Measurements from ENCODE around the gene TMEM11.
"Not testable (repeated sequence)": the region's sequence is repeated elsewhere in the genome, so short reads cannot be mapped to it uniquely, and the experiment has no call there.

TMEM11 gene

DNA sequence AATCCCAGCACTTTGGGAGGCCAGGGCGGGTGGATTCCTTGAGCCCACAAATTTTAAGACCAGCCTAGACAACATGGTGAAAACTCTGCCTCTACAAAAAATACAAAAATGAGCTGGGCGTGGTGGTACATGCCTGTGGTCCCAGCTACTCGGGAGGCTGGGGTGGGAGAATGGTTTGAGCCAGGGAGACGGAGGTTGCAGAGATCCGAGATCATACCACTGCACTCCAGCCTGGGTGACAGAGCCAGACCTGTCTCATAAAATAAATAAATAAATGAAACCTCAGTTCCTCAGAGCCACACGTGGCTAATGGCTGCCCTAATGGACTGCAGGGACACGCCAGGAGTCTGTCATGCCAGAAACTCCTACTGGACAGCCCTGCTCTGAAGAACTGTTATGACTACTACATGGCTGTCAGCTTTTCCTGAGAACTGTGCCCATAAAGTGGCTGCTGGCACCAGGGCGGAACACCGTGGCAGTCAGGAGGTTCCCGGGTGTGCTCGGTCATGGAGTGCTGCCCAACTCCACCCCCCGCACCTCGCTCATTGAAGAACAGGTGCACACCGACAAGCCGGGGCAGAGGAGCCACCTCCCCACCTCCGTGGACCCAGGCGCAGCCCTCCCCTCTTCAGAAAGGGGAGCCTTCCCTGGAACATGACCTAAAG, 4.3 kb downstream of the TMEM11 start:
- Histone ChIP-seq H3K4me1 (ENCODE audit: insufficient read depth, low read length) (peaks cover 9% of the 10 kb centered on the region), H3K9me3 (ENCODE audit: control insufficient read depth, insufficient read depth, low read length) (no peaks in the 10 kb centered on the region), H3K36me3 (ENCODE audit: insufficient read depth, low read length) (peaks cover 7% of the 10 kb centered on the region; the same call in 1 of the 2 replicates), H3K9ac (ENCODE audit: low read depth, low read length) (no peak overlapping the region)

DNA sequence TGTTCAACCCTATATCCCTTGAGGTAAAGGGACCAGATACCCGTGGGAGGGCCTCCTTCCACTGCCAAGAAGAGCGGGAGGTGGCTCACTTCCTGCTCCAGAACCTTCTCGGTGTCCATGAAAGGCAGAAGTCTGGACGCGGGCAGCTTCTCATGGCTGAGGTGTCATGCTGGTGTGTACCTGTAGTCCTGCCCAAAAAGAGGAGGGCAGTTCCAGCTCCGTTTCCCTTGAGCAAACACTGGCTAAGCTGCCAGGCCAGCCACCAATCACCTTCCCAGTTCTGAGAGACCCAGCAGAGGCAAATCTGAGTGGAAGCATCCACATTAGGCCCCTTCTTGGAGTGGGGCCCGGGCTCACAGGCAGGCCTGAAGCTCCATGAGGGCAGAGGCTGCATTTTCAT, 5.6 kb downstream of the TMEM11 start:
- peaks cover 7% of the 10 kb centered on the region; the same call in 1 of the 2 replicates for H3K36me3 ChIP-seq (ENCODE audit: insufficient read depth, low read length)
- H3K4me1 ChIP-seq (ENCODE audit: insufficient read depth, low read length): peaks cover 9% of the 10 kb centered on the region
- H3K9me3 ChIP-seq (ENCODE audit: control insufficient read depth, insufficient read depth, low read length): no peaks in the 10 kb centered on the region
- H3K9ac ChIP-seq (ENCODE audit: low read depth, low read length): no peak overlapping the region

DNA sequence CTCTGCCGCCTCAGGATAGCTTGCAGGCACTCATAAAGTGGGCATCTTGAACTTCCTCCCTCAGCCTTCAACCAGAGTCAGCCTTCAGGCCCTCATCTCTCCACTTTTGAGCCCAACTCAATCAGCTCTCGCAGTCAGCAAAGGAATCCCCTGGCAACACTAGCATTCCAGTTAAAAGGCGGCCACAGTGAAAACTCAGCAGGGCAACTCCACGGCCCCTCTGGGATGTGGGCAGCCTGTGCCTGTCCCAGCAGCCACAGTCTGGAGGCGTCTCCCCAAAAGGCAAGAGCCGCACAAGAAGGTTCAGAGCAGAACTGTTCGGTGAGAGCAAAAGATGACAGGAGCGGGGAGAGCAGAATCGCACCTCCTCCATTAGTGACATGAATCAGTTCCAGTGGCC, 9.0 kb downstream of the TMEM11 start:
- Histone ChIP-seq H3K36me3 (ENCODE audit: insufficient read depth, low read length) (no peaks in the 10 kb centered on the region), H3K4me1 (ENCODE audit: insufficient read depth, low read length) (peaks cover 21% of the 10 kb centered on the region), H3K9ac (ENCODE audit: low read depth, low read length) (no peak overlapping the region), H3K9me3 (ENCODE audit: control insufficient read depth, insufficient read depth, low read length) (no peaks in the 10 kb centered on the region)

DNA sequence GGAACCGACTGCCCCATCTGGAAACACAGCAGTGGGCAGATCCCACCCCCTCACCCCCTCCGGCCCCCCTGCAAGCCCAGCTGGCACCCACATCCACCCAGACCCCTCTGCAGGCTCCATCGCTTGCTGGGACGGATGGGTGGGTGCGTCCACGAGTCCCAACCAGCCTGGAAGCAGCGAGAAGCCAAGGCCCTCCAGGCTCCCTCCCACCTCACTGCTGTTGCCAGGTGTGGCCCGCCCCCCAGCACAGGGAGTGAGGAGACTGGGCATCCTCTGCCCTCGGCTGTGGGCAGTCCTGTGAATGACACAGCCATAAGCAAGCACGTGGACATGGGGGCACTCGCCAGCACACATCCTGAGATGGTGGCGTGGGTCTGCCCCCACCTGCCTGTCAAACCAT, 11.4 kb downstream of the TMEM11 start:
- Histone ChIP-seq H3K9ac (ENCODE audit: low read depth, low read length) (no peak overlapping the region), H3K36me3 (ENCODE audit: insufficient read depth, low read length) (peaks cover 8% of the 10 kb centered on the region), H3K9me3 (ENCODE audit: control insufficient read depth, insufficient read depth, low read length) (no peaks in the 10 kb centered on the region), H3K4me1 (ENCODE audit: insufficient read depth, low read length) (peaks cover 34% of the 10 kb centered on the region)

DNA sequence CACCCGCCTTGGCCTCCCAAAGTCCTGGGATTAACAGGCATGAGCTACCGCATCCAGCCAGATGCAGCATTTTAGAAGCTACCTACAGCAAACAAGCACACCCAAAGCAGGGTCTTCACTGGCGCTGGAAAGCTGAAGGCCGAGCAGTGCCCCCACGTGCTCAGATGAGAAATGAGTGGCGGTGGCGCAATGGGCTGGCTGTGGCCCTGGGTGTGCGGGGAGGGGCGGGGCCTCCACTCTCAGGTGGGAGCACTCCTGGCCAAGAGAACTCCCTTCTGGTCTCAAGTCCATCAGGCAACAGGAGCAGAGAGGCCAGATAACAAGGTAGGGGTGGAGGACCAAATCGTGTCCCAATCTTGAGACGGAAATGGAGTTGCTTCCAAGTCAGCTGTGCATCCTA, 12.1 kb downstream of the TMEM11 start:
- peaks cover 11% of the 10 kb centered on the region for H3K36me3 ChIP-seq (ENCODE audit: insufficient read depth, low read length)
- H3K9ac ChIP-seq (ENCODE audit: low read depth, low read length): no peak overlapping the region
- H3K4me1 ChIP-seq (ENCODE audit: insufficient read depth, low read length): peaks cover 34% of the 10 kb centered on the region
- no peaks in the 10 kb centered on the region for H3K9me3 ChIP-seq (ENCODE audit: control insufficient read depth, insufficient read depth, low read length)

DNA sequence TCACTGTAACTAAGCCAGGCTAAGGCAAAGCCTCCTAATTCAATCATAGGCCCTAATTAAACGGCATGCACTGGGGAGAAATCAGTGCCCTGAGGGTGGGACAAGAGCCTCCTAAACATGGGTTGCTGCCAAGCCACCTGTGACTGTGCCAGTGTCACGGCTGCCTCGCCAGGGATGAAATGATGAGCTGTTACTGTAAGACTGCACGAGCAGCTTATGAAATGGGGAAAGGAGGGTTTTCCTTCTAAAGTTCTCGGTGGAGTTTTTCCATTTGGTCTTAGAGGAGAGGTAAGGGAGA, 12.7 kb downstream of the TMEM11 start:
- peaks cover 11% of the 10 kb centered on the region for H3K36me3 ChIP-seq (ENCODE audit: insufficient read depth, low read length)
- no peak overlapping the region for H3K9ac ChIP-seq (ENCODE audit: low read depth, low read length)
- no peaks in the 10 kb centered on the region for H3K9me3 ChIP-seq (ENCODE audit: control insufficient read depth, insufficient read depth, low read length)
- peaks cover 34% of the 10 kb centered on the region for H3K4me1 ChIP-seq (ENCODE audit: insufficient read depth, low read length)

DNA sequence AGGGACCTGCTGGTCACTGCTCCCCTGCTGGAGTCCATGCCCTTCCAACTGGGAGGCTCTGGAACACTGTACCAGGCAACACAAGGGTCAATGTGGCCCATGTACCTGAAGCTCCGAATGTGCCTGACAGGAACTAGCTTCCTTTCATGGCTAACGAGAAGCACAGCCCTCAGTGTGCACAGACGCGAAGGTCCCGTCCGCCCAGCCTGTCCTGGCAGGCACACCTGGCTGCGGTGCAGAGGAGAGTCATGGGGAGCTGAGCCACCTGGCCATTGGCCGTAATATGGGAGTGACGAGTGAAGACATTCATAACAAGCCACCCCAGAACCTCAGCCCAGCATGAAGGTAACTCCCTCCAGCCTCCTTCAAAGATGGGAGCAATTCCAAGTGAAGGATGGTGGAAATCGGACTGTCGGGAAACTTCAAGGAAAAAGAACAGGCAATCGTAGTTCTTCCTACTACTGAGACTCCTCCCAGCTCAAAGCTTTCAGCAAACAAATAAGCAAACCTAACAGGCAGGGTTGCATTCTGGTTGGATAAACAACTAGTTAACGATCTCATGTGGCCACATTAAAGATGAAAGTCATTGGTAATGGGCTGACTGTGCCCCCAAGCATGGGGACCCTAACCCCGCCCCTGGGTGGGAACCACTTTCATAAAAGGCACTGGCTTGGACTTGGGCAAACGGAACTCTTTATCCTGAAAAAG, 13.2 kb downstream of the TMEM11 start:
- Histone ChIP-seq H3K4me1 (ENCODE audit: insufficient read depth, low read length) (peaks cover 34% of the 10 kb centered on the region), H3K9me3 (ENCODE audit: control insufficient read depth, insufficient read depth, low read length) (no peaks in the 10 kb centered on the region), H3K9ac (ENCODE audit: low read depth, low read length) (no peak overlapping the region), H3K36me3 (ENCODE audit: insufficient read depth, low read length) (peaks cover 11% of the 10 kb centered on the region)

DNA sequence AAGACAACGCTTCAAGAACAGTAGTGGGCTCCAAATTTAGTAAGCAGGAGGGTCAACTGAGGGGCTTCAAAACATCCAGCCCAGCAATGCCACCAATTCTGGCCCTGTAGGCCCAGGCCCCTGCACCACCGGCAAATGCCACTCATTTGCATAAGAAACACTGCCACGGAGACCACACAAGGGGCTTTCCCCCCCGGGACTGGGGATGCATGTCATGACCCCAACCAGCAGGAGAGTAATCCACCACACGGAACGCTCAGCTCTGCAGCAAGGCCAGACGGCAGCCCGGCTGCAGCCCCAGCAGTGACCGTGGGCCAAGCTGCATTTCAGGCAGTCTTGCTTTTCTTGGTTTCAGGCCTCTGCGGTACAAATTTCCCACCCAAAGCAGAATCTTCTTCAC, 14.1 kb downstream of the TMEM11 start:
- peaks cover 32% of the 10 kb centered on the region for H3K4me1 ChIP-seq (ENCODE audit: insufficient read depth, low read length)
- no peak overlapping the region for H3K9ac ChIP-seq (ENCODE audit: low read depth, low read length)
- peaks cover 11% of the 10 kb centered on the region for H3K36me3 ChIP-seq (ENCODE audit: insufficient read depth, low read length)
- H3K9me3 ChIP-seq (ENCODE audit: control insufficient read depth, insufficient read depth, low read length): no peaks in the 10 kb centered on the region

DNA sequence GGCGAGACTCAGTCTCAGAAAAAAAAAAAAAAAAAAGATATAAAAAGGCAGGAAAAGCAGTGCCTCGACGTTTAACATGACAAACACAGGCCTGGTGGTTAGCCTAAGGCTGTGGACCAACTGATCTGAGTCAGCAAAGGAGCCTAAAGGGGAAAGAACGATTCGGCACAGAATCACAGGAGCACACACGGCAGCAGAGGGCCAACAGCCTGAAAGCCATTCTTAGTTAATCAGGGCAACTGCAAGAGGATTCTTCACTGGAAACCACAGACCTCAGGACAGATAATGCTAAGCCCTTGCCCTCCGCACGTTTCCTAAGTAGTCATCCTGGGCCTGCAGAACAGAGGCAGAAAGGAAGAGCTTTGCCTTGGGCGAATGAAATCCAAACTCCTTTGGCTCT, 14.7 kb downstream of the TMEM11 start:
- Histone ChIP-seq H3K9ac (ENCODE audit: low read depth, low read length) (no peak overlapping the region), H3K4me1 (ENCODE audit: insufficient read depth, low read length) (peaks cover 32% of the 10 kb centered on the region), H3K9me3 (ENCODE audit: control insufficient read depth, insufficient read depth, low read length) (no peaks in the 10 kb centered on the region), H3K36me3 (ENCODE audit: insufficient read depth, low read length) (peaks cover 11% of the 10 kb centered on the region)

DNA sequence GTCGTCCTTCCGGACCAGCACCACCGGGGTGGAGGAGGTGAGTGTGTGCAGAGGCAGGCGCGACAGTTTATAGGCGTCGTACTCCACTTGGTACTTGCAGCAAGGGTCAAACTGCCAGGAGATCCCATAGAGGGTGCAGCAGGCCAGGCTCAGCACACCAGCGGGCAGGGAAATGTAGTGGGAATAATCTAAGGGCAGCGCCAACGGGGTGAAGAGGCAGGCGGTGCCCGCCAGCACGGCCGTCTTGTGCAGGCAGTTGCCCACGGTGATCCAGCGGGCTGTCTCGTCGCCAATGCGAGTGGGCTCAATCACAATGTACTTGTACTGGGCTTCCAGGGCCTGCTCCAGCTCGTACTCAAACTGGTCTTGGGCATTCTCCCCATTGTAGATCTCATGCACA, 15.6 kb downstream of the TMEM11 start:
- Histone ChIP-seq H3K4me1 (ENCODE audit: insufficient read depth, low read length) (peaks cover 32% of the 10 kb centered on the region), H3K9ac (ENCODE audit: low read depth, low read length) (no peak overlapping the region), H3K36me3 (ENCODE audit: insufficient read depth, low read length) (peaks cover 11% of the 10 kb centered on the region), H3K9me3 (ENCODE audit: control insufficient read depth, insufficient read depth, low read length) (no peaks in the 10 kb centered on the region)

DNA sequence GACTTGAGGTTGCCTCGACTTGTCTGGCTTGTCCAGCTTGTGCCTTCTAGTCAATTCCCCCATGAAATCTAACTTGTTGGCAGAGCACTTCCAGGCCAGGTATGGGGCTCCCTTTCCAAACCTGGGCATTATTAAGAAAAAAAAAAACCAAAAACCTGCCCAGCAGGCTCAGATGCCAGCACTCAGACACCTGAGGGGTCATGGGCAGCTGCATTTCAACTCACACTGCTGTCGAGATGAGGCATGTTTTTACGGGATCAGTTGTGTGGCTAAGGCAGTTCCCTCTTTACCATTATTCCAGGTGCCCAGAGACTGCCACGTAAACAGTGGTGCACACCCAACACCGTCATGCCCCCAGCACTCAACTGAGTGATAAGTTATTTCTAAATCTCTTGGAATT, 17.8 kb downstream of the TMEM11 start:
- H3K36me3 ChIP-seq (ENCODE audit: insufficient read depth, low read length): peaks cover 11% of the 10 kb centered on the region
- H3K9ac ChIP-seq (ENCODE audit: low read depth, low read length): no peak overlapping the region
- H3K9me3 ChIP-seq (ENCODE audit: control insufficient read depth, insufficient read depth, low read length): no peaks in the 10 kb centered on the region
- peaks cover 24% of the 10 kb centered on the region for H3K4me1 ChIP-seq (ENCODE audit: insufficient read depth, low read length)

DNA sequence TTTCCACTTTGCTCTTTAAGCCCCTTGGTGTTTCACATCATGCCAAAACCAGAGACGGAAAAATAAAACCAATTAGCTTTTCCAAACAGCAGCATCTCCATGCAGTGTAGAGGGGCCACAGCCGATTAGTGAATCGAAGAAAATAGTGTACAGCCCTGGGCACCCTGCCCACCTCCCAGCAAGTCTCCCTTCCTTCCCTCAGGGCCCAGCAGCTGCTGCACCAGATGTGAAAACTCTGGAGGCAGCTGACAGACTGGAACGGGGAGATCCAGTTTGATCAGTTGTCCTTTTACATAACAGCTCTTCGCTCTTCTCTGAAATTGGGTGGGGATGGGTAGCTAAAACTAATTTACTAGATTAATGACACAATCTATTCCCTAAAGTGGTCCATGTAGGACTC, 19.3 kb downstream of the TMEM11 start:
- Histone ChIP-seq H3K36me3 (ENCODE audit: insufficient read depth, low read length) (peaks cover 13% of the 10 kb centered on the region), H3K9me3 (ENCODE audit: control insufficient read depth, insufficient read depth, low read length) (no peaks in the 10 kb centered on the region), H3K4me1 (ENCODE audit: insufficient read depth, low read length) (peaks cover 11% of the 10 kb centered on the region; the same call in 1 of the 2 replicates), H3K9ac (ENCODE audit: low read depth, low read length) (no peak overlapping the region)

DNA sequence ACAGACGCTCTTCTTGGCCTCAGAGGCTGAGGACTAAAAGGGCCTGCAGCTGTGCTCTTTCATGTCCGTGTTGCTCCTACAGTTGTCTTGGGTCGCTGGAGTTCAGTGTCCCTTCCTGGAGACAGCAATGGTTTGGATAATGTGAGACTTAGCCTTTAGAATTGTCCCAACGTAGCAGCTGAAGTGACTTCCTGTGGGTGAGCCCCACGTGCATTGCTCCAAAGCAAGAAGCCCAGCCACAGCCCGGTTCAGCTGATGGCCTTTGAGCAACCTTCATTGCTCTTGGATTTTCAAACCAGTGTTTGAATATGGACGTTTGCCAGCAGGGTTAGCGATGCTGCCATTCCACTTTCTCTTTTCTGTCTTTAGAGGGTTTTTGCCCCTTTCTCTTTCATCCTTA, 19.7 kb downstream of the TMEM11 start:
- Histone ChIP-seq H3K36me3 (ENCODE audit: insufficient read depth, low read length) (peaks cover 13% of the 10 kb centered on the region), H3K9ac (ENCODE audit: low read depth, low read length) (no peak overlapping the region), H3K9me3 (ENCODE audit: control insufficient read depth, insufficient read depth, low read length) (no peaks in the 10 kb centered on the region), H3K4me1 (ENCODE audit: insufficient read depth, low read length) (peaks cover 6% of the 10 kb centered on the region; the same call in 1 of the 2 replicates)

DNA sequence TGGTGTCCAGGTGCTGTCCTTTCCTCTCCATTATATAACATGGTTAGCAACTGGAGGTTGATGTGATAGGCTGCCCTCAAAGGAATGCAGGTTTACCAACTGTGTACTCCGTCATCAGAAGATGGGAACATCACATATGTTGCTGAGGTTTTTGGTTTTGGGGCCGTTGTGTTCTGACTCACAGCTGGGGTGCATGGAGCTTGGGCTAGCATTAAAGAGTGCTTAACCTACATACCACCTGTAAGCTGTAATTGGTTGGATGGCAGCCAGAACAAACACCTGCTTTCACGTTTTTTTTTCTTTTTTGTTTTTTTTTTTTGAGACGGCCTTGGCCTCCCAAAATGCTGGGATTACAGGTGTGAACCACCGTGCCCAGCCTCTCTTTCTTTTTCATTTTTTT, 20.9 kb downstream of the TMEM11 start:
- H3K9ac ChIP-seq (ENCODE audit: low read depth, low read length): no peak overlapping the region
- no peaks in the 10 kb centered on the region for H3K9me3 ChIP-seq (ENCODE audit: control insufficient read depth, insufficient read depth, low read length)
- H3K36me3 ChIP-seq (ENCODE audit: insufficient read depth, low read length): peaks cover 10% of the 10 kb centered on the region
- no peaks in the 10 kb centered on the region for H3K4me1 ChIP-seq (ENCODE audit: insufficient read depth, low read length)

DNA sequence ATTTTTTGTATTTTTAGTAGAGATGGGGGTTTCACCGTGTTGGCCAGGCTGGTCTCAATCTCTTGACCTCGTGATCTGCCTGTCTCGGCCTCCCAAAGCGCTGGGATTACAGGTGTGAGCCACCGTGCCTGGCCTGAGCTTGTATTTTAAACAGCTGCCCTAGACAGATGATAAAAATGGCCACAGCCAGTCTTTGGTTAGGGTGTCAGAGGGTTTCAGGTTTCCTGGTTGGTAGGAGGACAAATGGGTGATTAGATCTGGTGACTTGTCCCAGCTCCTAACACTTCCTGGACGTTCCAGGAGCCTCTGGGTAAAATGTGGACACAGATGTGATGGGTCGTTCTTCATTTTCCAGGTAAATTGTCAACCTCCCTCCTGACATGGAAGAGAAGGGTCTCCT, 21.5 kb downstream of the TMEM11 start:
- H3K9ac ChIP-seq (ENCODE audit: low read depth, low read length); H3K9me3 ChIP-seq (ENCODE audit: control insufficient read depth, insufficient read depth, low read length); H3K36me3 ChIP-seq (ENCODE audit: insufficient read depth, low read length); H3K4me1 ChIP-seq (ENCODE audit: insufficient read depth, low read length): not testable (repeated sequence)
